Spleen (tissue), 13 donors: ENCODE measurements around the gene SFRP2. TPM values are rescaled to one million over a fixed set of nuclear protein-coding genes. Genes with fewer than 3 reads are reported as not detected.

Source experiments
- DNase-seq: peaks from one replicate; pipeline ENCODE4 v3.0.0-alpha.2; 2020
- H3K27ac ChIP-seq, 8 donors: fragments of 200-600 bp; sonication (generic) in 7 of 8; 1 replicate in 4 of 8; 2 replicates in 4 of 8; pipeline versions ENCODE4 v1.5.0 to v1.8.0; 2016 to 2021; ENCODE audit warnings: inconsistent platforms in 4 of 8, mild to moderate bottlenecking in 4 of 8, moderate library complexity in 1 of 8
- H3K27me3 ChIP-seq, 7 donors: fragments of 200-600 bp; sonication (generic) in 6 of 7; replicated peaks in 1 of 7; 1 replicate in 4 of 7; 2 replicates in 3 of 7; pipeline versions ENCODE4 v1.5.0 to v1.8.0; 2016 to 2021; ENCODE audit warnings: inconsistent platforms in 3 of 7, mild to moderate bottlenecking in 1 of 7
- H3K36me3 ChIP-seq, 6 donors: fragments of 200-600 bp; sonication (generic) in 5 of 6; 1 replicate in 4 of 6; 2 replicates in 2 of 6; pipeline versions ENCODE4 v1.5.0 to v1.8.0; 2016 to 2021; ENCODE audit warnings: inconsistent platforms in 2 of 6
- H3K4me1 ChIP-seq, 6 donors: fragments of 200-600 bp; sonication (generic) in 5 of 6; 1 replicate in 3 of 6; 2 replicates in 3 of 6; pipeline versions ENCODE4 v1.5.0 to v1.8.0; 2016 to 2021; ENCODE audit warnings: inconsistent platforms in 3 of 6
- H3K4me3 ChIP-seq, 8 donors: fragments of 200-600 bp; sonication (generic) in 7 of 8; 1 replicate in 4 of 8; 2 replicates in 4 of 8; pipeline versions ENCODE4 v1.5.0 to v1.8.0; 2016 to 2021; ENCODE audit warnings: inconsistent platforms in 4 of 8, mild to moderate bottlenecking in 4 of 8, moderate library complexity in 2 of 8
- H3K9me3 ChIP-seq, 8 donors: fragments of 200-600 bp; sonication (generic) in 7 of 8; 1 replicate in 4 of 8; 2 replicates in 4 of 8; pipeline versions ENCODE4 v1.5.0 to v1.8.0; 2016 to 2021; ENCODE audit warnings: inconsistent platforms in 4 of 8
- CTCF ChIP-seq, 11 experiments: fragments of 200-600 bp in 7 of 11; fragments of 450-650 bp in 4 of 11; sonication (generic) in 4 of 11; IDR thresholded peaks in 8 of 11; conservative IDR thresholded peaks in 3 of 11; 1 replicate in 7 of 11; 2 replicates in 4 of 11; pipeline versions ENCODE4 v1.4.0 to v1.8.0; 2016 to 2021; ENCODE audit warnings: antibody characterized with exemption in 11 of 11, inconsistent platforms in 4 of 11, mild to moderate bottlenecking in 1 of 11
- POLR2A ChIP-seq, 3 donors: fragments of 450-650 bp; IDR thresholded peaks; one replicate each; pipeline ENCODE4 v1.5.1; 2017; ENCODE audit warnings: antibody characterized with exemption in 3 of 3, mild to moderate bottlenecking in 1 of 3
- POLR2AphosphoS5 ChIP-seq, 3 donors: sonication (generic); formaldehyde crosslinking; IDR thresholded peaks; one replicate each; pipeline ENCODE4 v1.5.1; 2017; ENCODE audit warnings: antibody characterized with exemption in 3 of 3
- WGBS, 5 donors: extraction: QIAGEN DNeasy Blood & Tissue Kit in 3 of 5; methylation state at CpG; one replicate each; pipeline versions ENCODE4 v1.1.5 to v1.1.7; 2013 to 2018; 5-methylcytosine and 5-hydroxymethylcytosine counted together
- intact Hi-C: fragments of 100-400 bp; cut with DNase I; formaldehyde crosslinking; loops from one replicate; pipeline ENCODE4 v1.15.0; 2023; ENCODE audit warnings: low total_unique reads
- long read RNA-seq, 2 donors: transcript quantifications; one replicate each; lab custom pipeline, GENCODE V29; 2026
- polyA plus RNA-seq, 3 donors: library from polyadenylated mRNA; stranded (reverse); fragments of 200-250 nt; gene quantifications; one replicate each; pipeline ENCODE4 v1.2.1, GENCODE V29; 2013
- total RNA-seq, 7 donors: library from RNA; depleted of rRNA in 3 of 7; stranded (reverse); fragments of >200 nt in 3 of 7; fragmentation: NEBNext Ultra II Directional in 4 of 7; extraction: Animal tissue kit (Norgen Biotek cat#: 25700) in 4 of 7; gene quantifications; one replicate each; pipeline versions ENCODE4 v1.1.0 to v1.2.1, GENCODE V29; 2016 to 2021
- donor health status: healthy with polysubstance abuse.
- donor health status: DM: no; HTN: no; CAD: no; lungs with moderate emphysema.
- donor health status: DM: no; HTN: no; CAD: no.
- donor health status: Bipolar disorder and iron deficiency.
- donor health status: healthy.
- donor health status: DM: no; HTN: no; CAD: no.
- donor health status: DM: yes; HTN: yes; CAD: no.

The SFRP2 gene, protein sequence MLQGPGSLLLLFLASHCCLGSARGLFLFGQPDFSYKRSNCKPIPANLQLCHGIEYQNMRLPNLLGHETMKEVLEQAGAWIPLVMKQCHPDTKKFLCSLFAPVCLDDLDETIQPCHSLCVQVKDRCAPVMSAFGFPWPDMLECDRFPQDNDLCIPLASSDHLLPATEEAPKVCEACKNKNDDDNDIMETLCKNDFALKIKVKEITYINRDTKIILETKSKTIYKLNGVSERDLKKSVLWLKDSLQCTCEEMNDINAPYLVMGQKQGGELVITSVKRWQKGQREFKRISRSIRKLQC
- under 1 TPM in 5 of 7 donors, not detected in 2; 0.23 to 0.94 (median 0.41) TPM for total RNA-seq
- polyA plus RNA-seq = under 1 TPM; 0.33 to 0.86 (median 0.44) TPM
- long read RNA-seq, donor 1, transcript SFRP2-201 (3 exons, 2,032 nt) = major isoform, 10 of 10 reads
- long read RNA-seq, donor 1, partial matches to known transcripts = 0 of 10 reads
- long read RNA-seq, donor 1, other reads (novel, unspliced or antisense) = 0 of 10 reads
- long read RNA-seq, donor 2, transcript SFRP2-201 (3 exons, 2,032 nt) = major isoform, 15 of 15 reads
- long read RNA-seq, donor 2, partial matches to known transcripts = 0 of 15 reads
- long read RNA-seq, donor 2, other reads (novel, unspliced or antisense) = 0 of 15 reads

GRCh38 chr4:153788413-153789276 is at the start of gene SFRP2:
Gene SFRP2 (minus strand): TSS chr4:153789083. CDS start chr4:153788835, 248 bp downstream.
- Histone ChIP-seq H3K4me1 (peaks cover 30 to 57% (median 51%) of the 10 kb centered on the region in 6 donors), H3K36me3 (no peaks in the 10 kb centered on the region), H3K4me3 (peak within 1 kb of the TSS in 7 of 8 donors; percentile 4 to 59 (median 25)), H3K27me3 (peaks cover 15 to 98% (median 85%) of the 10 kb centered on the region in 7 donors), H3K27ac (no peak within 1 kb of the TSS), H3K9me3 (no peaks in the 10 kb centered on the region)
- intact Hi-C loops = no loop called here
- 2 to 10% (median 3%) methylated on average over 28 to 72 of the region's 72 CpGs for WGBS, 5 donors
- DNase-seq = peak; percentile 80
- TF ChIP-seq CTCF (IDR thresholded peaks at IDR 0.05 in 8 of 11, conservative IDR thresholded peaks at IDR 0.05 in 3 of 11) = no peak
- no peak for TF ChIP-seq POLR2A (IDR thresholded peaks at IDR 0.05)
- TF ChIP-seq POLR2AphosphoS5 (IDR thresholded peaks at IDR 0.05) = peak in 1 of 3 donors; percentile 25

DNA sequence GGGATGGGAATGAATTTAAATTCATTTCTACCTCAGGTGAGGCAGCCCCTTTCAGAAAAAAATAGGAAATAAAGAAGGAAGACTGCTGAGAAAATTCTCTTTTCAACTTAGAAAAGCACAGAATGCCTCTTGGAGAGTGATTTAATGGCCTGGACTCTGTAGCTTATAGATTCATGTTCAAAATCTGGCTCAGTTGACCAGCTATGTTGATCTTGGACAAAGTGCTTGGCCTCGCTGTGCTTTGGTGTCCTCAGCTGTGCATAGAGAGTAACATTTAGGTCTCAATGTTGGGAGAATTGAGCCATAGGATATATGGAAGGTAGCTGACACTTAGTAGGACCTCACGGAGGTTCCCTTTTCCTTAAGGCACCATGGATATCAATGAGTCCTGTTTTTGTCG is 49.7 kb upstream of the SFRP2 start:
- Histone ChIP-seq H3K4me1 (no peaks in the 10 kb centered on the region), H3K27ac (no peak overlapping the region), H3K4me3 (no peak overlapping the region), H3K9me3 (peaks cover 0 to 5% (median 0%) of the 10 kb centered on the region in 8 donors), H3K27me3 (peaks cover 0 to 4% (median 0%) of the 10 kb centered on the region in 7 donors), H3K36me3 (no peaks in the 10 kb centered on the region)
- 31 to 67% (median 62%) methylated on average over 3 of the region's 3 CpGs for WGBS, 5 donors
- intact Hi-C loops = no loop called here
- TF ChIP-seq POLR2A (IDR thresholded peaks at IDR 0.05) (no peak), CTCF (IDR thresholded peaks at IDR 0.05 in 8 of 11, conservative IDR thresholded peaks at IDR 0.05 in 3 of 11) (no peak), POLR2AphosphoS5 (IDR thresholded peaks at IDR 0.05) (no peak)
- no peak for DNase-seq

DNA sequence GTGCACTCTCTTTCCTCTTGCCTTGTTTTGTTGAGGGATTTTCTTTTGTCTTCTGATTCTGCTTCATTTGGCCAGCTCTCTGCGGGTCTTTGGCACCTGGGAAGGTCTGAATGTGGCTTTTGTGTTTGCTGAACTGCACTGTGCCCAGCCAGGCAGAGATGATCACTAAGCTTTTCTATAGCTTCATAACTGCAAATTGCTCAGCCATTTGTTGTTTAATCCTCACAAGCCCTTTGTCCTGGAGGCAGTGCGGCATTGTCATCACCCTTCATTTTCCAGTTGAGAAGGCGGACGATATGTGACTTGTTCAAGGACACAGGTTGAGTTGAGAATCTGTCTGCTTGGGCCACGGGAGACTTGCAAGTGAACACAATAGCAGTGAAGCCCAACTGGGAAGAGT is 46.0 kb upstream of the SFRP2 start:
- TF ChIP-seq POLR2AphosphoS5 (IDR thresholded peaks at IDR 0.05) (no peak), CTCF (IDR thresholded peaks at IDR 0.05 in 8 of 11, conservative IDR thresholded peaks at IDR 0.05 in 3 of 11) (no peak), POLR2A (IDR thresholded peaks at IDR 0.05) (no peak)
- Histone ChIP-seq H3K27me3 (peaks cover 0 to 4% (median 0%) of the 10 kb centered on the region in 7 donors), H3K4me3 (no peak overlapping the region), H3K4me1 (no peaks in the 10 kb centered on the region), H3K9me3 (no peaks in the 10 kb centered on the region), H3K36me3 (no peaks in the 10 kb centered on the region), H3K27ac (no peak overlapping the region)
- DNase-seq = no peak
- intact Hi-C loops = no loop called here
- WGBS, 5 donors = 81 to 87% (median 84%) methylated on average over 5 of the region's 5 CpGs
